ENCODE data around the gene PPIE. TPM values are rescaled to one million over a fixed set of nuclear protein-coding genes. Genes with fewer than 3 reads are reported as not detected.

PPIE gene
- total RNA-seq, 1 experiment from 2014 or later = 42.5 TPM

DNA sequence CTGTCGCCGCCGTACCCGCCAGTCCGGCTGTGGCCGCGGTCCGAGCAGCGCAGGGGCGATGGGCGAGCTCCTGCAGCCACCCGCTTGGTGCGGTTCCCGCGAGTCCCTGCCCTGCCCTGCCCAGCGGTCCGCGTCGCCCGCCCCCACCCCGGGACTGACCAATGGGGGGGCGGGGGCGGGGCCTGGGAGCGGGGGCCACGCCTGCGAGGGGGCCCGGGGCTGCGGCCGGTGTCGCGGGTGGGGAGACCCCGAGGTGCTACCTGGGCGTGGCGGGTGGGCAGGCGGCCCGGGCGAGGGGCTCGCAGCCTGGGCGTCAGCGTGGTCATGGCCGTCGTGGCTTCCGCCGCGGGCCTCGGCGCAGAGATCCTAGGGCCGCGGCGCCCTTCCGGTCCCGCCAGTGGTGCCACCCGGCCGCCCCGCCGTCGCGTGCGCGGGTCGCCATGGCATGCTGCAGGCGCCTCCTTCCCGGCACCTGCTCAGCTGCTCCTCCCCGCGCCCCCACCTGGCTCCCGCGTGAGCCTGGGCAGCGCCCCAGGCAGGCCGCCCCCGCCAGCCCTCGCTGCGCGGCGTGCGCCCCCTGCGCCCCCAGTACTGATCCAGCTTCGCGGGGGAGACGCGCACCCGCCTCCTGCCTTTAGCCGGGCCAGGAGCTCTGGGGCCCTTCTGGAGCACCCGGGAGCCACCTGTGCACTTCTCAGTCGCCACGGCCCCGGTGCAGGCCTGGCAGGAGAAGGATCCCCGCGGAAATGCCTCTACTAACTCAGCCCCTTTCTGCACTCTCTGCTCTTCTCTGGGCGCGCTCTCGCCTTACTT, 50.3 kb downstream of the PPIE start, which contains the start of gene BMP8B:
TSS of gene BMP8B (minus strand) at position 108 of the 813 bp plus-strand sequence. CDS start 380 bp downstream, outside the sequence.
- DNase-seq (ENCODE audit: low spot score) (peak; percentile 60), ATAC-seq (peak; percentile 68)
- ChIA-PET CTCF (interaction anchor here (0.5 to 3.2 kb wide), 11 partner anchors 9 to 295 kb away, joined by 3 to 17 read pairs (median 3); no protein-coding TSS in a partner anchor), POLR2A (no interaction called here)
- H3K27ac Mint-ChIP-seq = no peak within 1 kb of the TSS
- H3K4me3 Mint-ChIP-seq = peak within 1 kb of the TSS; percentile 77
- H3K36me3 Mint-ChIP-seq = no peaks in the 10 kb centered on the region
- no peaks in the 10 kb centered on the region for H3K9me3 Mint-ChIP-seq
- H3K4me1 Mint-ChIP-seq = peaks cover 12% of the 10 kb centered on the region
- H3K27me3 Mint-ChIP-seq (ENCODE audit: low read depth) = peaks cover 75% of the 10 kb centered on the region
- TF ChIP-seq MYBL2 (CRISPR knock-in tag; IDR thresholded peaks at IDR 0.05) (peak; percentile 85), ZNF317 (CRISPR knock-in tag; IDR thresholded peaks at IDR 0.05; ENCODE audit: borderline replicate concordance, low read depth) (no peak), TP53 (CRISPR knock-in tag; IDR thresholded peaks at IDR 0.05) (no peak), GTF2I (CRISPR knock-in tag; conservative IDR thresholded peaks at IDR 0.05) (no peak), ETV6 (CRISPR knock-in tag; IDR thresholded peaks at IDR 0.05) (no peak), TEAD1 (CRISPR knock-in tag; IDR thresholded peaks at IDR 0.05) (no peak; the same call in 1 of the 2 replicates), HMGA2 (CRISPR knock-in tag; IDR thresholded peaks at IDR 0.05) (no peak), ELF4 (CRISPR knock-in tag; IDR thresholded peaks at IDR 0.05; ENCODE audit: low read depth) (no peak), ZNF396 (CRISPR knock-in tag; IDR thresholded peaks at IDR 0.05; ENCODE audit: borderline replicate concordance) (no peak), ZNF416 (CRISPR knock-in tag; IDR thresholded peaks at IDR 0.05) (no peak), FOXJ3 (CRISPR knock-in tag; IDR thresholded peaks at IDR 0.05; ENCODE audit: borderline replicate concordance) (no peak), GRHL2 (CRISPR knock-in tag; IDR thresholded peaks at IDR 0.05; ENCODE audit: insufficient replicate concordance, severe bottlenecking) (no peak), NFATC4 (CRISPR knock-in tag; IDR thresholded peaks at IDR 0.05) (no peak), RORB (CRISPR knock-in tag; IDR thresholded peaks at IDR 0.05) (no peak)
- TF ChIP-seq, protein P1, sequence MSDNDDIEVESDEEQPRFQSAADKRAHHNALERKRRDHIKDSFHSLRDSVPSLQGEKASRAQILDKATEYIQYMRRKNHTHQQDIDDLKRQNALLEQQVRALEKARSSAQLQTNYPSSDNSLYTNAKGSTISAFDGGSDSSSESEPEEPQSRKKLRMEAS (CRISPR knock-in tag; IDR thresholded peaks at IDR 0.05) = peak; percentile 14; the same call in 1 of the 2 replicates
- TF ChIP-seq, protein P2, sequence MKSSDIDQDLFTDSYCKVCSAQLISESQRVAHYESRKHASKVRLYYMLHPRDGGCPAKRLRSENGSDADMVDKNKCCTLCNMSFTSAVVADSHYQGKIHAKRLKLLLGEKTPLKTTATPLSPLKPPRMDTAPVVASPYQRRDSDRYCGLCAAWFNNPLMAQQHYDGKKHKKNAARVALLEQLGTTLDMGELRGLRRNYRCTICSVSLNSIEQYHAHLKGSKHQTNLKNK (CRISPR knock-in tag; IDR thresholded peaks at IDR 0.05) = no peak
- TF ChIP-seq, protein P3, sequence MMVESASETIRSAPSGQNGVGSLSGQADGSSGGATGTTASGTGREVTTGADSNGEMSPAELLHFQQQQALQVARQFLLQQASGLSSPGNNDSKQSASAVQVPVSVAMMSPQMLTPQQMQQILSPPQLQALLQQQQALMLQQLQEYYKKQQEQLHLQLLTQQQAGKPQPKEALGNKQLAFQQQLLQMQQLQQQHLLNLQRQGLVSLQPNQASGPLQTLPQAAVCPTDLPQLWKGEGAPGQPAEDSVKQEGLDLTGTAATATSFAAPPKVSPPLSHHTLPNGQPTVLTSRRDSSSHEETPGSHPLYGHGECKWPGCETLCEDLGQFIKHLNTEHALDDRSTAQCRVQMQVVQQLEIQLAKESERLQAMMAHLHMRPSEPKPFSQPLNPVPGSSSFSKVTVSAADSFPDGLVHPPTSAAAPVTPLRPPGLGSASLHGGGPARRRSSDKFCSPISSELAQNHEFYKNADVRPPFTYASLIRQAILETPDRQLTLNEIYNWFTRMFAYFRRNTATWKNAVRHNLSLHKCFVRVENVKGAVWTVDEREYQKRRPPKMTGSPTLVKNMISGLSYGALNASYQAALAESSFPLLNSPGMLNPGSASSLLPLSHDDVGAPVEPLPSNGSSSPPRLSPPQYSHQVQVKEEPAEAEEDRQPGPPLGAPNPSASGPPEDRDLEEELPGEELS (CRISPR knock-in tag; IDR thresholded peaks at IDR 0.05) = peak; percentile 87
- TF ChIP-seq, protein P4, sequence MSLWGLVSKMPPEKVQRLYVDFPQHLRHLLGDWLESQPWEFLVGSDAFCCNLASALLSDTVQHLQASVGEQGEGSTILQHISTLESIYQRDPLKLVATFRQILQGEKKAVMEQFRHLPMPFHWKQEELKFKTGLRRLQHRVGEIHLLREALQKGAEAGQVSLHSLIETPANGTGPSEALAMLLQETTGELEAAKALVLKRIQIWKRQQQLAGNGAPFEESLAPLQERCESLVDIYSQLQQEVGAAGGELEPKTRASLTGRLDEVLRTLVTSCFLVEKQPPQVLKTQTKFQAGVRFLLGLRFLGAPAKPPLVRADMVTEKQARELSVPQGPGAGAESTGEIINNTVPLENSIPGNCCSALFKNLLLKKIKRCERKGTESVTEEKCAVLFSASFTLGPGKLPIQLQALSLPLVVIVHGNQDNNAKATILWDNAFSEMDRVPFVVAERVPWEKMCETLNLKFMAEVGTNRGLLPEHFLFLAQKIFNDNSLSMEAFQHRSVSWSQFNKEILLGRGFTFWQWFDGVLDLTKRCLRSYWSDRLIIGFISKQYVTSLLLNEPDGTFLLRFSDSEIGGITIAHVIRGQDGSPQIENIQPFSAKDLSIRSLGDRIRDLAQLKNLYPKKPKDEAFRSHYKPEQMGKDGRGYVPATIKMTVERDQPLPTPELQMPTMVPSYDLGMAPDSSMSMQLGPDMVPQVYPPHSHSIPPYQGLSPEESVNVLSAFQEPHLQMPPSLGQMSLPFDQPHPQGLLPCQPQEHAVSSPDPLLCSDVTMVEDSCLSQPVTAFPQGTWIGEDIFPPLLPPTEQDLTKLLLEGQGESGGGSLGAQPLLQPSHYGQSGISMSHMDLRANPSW (CRISPR knock-in tag; conservative IDR thresholded peaks at IDR 0.05; ENCODE audit: low read depth) = no peak
- TF ChIP-seq, protein P5, sequence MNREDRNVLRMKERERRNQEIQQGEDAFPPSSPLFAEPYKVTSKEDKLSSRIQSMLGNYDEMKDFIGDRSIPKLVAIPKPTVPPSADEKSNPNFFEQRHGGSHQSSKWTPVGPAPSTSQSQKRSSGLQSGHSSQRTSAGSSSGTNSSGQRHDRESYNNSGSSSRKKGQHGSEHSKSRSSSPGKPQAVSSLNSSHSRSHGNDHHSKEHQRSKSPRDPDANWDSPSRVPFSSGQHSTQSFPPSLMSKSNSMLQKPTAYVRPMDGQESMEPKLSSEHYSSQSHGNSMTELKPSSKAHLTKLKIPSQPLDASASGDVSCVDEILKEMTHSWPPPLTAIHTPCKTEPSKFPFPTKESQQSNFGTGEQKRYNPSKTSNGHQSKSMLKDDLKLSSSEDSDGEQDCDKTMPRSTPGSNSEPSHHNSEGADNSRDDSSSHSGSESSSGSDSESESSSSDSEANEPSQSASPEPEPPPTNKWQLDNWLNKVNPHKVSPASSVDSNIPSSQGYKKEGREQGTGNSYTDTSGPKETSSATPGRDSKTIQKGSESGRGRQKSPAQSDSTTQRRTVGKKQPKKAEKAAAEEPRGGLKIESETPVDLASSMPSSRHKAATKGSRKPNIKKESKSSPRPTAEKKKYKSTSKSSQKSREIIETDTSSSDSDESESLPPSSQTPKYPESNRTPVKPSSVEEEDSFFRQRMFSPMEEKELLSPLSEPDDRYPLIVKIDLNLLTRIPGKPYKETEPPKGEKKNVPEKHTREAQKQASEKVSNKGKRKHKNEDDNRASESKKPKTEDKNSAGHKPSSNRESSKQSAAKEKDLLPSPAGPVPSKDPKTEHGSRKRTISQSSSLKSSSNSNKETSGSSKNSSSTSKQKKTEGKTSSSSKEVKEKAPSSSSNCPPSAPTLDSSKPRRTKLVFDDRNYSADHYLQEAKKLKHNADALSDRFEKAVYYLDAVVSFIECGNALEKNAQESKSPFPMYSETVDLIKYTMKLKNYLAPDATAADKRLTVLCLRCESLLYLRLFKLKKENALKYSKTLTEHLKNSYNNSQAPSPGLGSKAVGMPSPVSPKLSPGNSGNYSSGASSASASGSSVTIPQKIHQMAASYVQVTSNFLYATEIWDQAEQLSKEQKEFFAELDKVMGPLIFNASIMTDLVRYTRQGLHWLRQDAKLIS (CRISPR knock-in tag; IDR thresholded peaks at IDR 0.05; ENCODE audit: borderline replicate concordance) = no peak
- TF ChIP-seq, protein P6, sequence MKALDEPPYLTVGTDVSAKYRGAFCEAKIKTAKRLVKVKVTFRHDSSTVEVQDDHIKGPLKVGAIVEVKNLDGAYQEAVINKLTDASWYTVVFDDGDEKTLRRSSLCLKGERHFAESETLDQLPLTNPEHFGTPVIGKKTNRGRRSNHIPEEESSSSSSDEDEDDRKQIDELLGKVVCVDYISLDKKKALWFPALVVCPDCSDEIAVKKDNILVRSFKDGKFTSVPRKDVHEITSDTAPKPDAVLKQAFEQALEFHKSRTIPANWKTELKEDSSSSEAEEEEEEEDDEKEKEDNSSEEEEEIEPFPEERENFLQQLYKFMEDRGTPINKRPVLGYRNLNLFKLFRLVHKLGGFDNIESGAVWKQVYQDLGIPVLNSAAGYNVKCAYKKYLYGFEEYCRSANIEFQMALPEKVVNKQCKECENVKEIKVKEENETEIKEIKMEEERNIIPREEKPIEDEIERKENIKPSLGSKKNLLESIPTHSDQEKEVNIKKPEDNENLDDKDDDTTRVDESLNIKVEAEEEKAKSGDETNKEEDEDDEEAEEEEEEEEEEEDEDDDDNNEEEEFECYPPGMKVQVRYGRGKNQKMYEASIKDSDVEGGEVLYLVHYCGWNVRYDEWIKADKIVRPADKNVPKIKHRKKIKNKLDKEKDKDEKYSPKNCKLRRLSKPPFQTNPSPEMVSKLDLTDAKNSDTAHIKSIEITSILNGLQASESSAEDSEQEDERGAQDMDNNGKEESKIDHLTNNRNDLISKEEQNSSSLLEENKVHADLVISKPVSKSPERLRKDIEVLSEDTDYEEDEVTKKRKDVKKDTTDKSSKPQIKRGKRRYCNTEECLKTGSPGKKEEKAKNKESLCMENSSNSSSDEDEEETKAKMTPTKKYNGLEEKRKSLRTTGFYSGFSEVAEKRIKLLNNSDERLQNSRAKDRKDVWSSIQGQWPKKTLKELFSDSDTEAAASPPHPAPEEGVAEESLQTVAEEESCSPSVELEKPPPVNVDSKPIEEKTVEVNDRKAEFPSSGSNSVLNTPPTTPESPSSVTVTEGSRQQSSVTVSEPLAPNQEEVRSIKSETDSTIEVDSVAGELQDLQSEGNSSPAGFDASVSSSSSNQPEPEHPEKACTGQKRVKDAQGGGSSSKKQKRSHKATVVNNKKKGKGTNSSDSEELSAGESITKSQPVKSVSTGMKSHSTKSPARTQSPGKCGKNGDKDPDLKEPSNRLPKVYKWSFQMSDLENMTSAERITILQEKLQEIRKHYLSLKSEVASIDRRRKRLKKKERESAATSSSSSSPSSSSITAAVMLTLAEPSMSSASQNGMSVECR (CRISPR knock-in tag; IDR thresholded peaks at IDR 0.05; ENCODE audit: borderline replicate concordance) = no peak
- TF ChIP-seq, protein P7, sequence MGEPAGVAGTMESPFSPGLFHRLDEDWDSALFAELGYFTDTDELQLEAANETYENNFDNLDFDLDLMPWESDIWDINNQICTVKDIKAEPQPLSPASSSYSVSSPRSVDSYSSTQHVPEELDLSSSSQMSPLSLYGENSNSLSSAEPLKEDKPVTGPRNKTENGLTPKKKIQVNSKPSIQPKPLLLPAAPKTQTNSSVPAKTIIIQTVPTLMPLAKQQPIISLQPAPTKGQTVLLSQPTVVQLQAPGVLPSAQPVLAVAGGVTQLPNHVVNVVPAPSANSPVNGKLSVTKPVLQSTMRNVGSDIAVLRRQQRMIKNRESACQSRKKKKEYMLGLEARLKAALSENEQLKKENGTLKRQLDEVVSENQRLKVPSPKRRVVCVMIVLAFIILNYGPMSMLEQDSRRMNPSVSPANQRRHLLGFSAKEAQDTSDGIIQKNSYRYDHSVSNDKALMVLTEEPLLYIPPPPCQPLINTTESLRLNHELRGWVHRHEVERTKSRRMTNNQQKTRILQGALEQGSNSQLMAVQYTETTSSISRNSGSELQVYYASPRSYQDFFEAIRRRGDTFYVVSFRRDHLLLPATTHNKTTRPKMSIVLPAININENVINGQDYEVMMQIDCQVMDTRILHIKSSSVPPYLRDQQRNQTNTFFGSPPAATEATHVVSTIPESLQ (CRISPR knock-in tag; IDR thresholded peaks at IDR 0.05) = no peak
